ENCODE data around the gene SCIMP.

SCIMP gene

DNA sequence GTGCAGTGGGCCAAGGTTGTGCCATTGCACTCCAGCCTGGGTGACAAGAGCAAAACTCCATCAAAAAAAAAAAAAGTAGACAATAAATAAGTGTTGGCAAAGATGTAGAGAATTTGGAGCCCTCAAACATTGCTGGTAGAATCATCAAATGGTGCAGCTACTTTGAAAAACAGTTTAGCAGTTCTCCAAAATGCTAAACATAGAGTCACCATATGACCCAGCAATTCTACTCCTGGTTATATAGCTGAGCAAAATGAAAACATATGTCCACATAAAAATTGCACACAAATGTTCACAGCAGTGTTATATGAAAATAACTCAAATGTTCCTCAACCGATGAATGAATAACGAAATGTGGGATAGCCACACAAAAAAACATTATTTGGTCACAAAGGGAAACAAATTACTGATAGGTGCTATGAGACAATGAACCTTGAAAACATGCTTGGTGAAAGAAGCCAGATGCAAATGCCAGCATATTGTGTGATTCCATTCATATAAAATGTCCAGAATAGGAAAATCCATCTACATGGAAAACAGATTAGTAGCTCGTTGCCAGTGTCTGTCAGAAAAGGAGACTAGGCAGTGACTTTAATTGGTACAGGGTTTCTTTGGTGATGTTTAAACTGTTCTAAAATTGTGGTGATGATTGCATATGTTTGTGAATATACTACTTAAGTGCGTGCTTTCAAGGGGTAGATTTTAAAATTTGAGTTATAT is 34.7 kb upstream of the SCIMP start:
- DNase-seq (ENCODE audit: low spot score) = no peak
- in situ Hi-C loops (cut with MboI; ENCODE audit: low sequenced_read_pairs, unreplicated experiment) = loop anchor here (25.0 kb wide), 1 partner anchor 168 kb away; the partner anchor contains the start of gene C1QBP
- TF ChIP-seq, protein P1, sequence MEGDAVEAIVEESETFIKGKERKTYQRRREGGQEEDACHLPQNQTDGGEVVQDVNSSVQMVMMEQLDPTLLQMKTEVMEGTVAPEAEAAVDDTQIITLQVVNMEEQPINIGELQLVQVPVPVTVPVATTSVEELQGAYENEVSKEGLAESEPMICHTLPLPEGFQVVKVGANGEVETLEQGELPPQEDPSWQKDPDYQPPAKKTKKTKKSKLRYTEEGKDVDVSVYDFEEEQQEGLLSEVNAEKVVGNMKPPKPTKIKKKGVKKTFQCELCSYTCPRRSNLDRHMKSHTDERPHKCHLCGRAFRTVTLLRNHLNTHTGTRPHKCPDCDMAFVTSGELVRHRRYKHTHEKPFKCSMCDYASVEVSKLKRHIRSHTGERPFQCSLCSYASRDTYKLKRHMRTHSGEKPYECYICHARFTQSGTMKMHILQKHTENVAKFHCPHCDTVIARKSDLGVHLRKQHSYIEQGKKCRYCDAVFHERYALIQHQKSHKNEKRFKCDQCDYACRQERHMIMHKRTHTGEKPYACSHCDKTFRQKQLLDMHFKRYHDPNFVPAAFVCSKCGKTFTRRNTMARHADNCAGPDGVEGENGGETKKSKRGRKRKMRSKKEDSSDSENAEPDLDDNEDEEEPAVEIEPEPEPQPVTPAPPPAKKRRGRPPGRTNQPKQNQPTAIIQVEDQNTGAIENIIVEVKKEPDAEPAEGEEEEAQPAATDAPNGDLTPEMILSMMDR (IDR thresholded peaks at IDR 0.05; ENCODE audit: borderline replicate concordance, control extremely low read depth, extremely low read depth, insufficient read depth, missing control alignments) = no peak

DNA sequence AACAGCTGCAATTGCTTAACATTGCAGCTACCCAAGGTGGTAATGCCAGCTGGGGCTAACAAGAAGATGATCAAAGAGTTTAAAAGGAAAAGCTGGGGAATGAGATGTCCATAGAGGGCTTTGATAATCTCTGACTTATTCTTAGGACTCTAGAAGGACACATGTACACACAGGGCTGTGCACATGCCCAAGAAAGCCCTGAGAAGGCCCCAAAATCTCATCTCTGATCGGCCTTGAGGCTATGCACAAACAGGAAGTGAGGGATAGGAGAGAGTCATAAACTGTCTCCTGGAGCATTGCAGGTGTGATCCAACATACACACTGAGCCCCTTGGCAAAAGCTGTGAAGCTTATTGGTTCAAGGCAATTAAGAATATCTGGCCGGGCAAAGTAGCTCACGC is 30.2 kb upstream of the SCIMP start:
- no peak for DNase-seq (ENCODE audit: low spot score)
- TF ChIP-seq, protein P1 (IDR thresholded peaks at IDR 0.05; ENCODE audit: borderline replicate concordance, control extremely low read depth, extremely low read depth, insufficient read depth, missing control alignments) = no peak
- in situ Hi-C loops (cut with MboI; ENCODE audit: low sequenced_read_pairs, unreplicated experiment) = loop anchor here (25.0 kb wide), 1 partner anchor 172 kb away; the partner anchor contains the start of gene C1QBP

DNA sequence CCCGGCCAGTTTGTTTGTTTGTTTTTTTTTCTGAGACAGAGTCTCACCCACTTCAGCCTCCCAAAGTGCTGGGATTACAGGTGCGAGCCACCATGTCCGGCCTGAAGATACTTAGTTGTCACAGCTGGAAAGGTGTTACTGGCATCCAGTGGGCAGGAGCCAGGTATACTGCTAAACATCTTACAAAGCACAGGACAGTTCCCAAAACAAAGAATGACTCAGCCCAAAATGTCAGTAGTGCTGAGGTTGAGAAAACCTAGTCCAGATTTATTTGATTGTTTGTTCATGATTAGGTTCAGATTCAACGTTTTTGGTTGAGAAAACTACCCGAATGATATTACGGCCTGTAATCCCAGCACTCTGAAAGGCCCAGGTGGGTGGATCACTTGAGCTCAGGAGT is 28.8 kb upstream of the SCIMP start:
- TF ChIP-seq, protein P1 (IDR thresholded peaks at IDR 0.05; ENCODE audit: borderline replicate concordance, control extremely low read depth, extremely low read depth, insufficient read depth, missing control alignments) = no peak
- in situ Hi-C loops (cut with MboI; ENCODE audit: low sequenced_read_pairs, unreplicated experiment) = loop anchor here (25.0 kb wide), 1 partner anchor 174 kb away; the partner anchor contains the start of gene C1QBP
- DNase-seq (ENCODE audit: low spot score) = no peak

DNA sequence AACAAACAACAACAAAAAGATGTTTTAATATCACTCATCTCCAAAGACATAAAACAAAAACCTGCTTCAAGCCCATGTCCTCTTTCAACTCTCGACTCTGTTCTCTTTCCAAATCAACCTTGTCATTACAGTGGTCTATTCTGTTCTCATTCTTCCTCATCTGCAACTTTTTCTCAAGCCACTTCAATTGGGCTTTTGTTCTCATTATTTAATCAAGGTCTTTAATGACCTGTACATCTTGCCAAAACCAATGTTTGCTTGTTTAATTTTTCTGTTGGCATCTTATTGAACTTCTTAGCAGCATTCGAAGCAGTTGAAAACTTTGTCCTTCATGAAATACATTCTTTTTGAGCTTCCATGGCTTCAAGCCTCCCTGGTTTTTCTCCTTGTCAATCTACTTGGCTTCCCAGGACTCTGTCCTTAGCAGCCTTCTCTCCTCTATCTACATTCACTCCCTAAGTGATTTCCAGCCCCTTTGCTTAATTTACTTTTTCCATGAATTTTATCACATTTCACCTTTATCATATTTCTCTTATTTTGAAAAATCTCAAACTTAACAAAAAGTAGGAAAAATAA is 27.8 kb upstream of the SCIMP start:
- in situ Hi-C loops (cut with MboI; ENCODE audit: low sequenced_read_pairs, unreplicated experiment) = loop anchor here (25.0 kb wide), 1 partner anchor 175 kb away; the partner anchor contains the start of gene C1QBP
- no peak for DNase-seq (ENCODE audit: low spot score)
- TF ChIP-seq, protein P1 (IDR thresholded peaks at IDR 0.05; ENCODE audit: borderline replicate concordance, control extremely low read depth, extremely low read depth, insufficient read depth, missing control alignments) = no peak

DNA sequence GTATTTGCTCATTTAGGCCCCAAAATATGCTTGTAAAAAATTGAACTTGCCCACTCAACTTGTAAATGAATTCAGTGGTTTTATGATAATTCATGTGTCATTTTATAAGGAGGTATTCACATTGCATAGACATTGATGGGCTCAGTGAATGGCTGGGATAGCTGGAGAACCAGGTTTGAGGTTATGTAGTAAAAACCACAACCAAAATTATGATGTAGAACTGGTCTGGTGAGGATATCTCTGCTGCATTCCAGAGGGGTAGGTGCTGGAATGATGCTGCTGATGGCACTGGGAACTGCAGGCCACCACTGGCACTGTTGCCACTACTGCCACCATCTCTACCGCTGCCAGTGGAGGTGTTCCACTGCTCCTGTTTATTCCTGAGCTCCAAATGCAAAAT is 25.9 kb upstream of the SCIMP start:
- in situ Hi-C loops (cut with MboI; ENCODE audit: low sequenced_read_pairs, unreplicated experiment) = loop anchor here (25.0 kb wide), 1 partner anchor 177 kb away; the partner anchor contains the start of gene C1QBP
- DNase-seq (ENCODE audit: low spot score) = no peak
- TF ChIP-seq, protein P1 (IDR thresholded peaks at IDR 0.05; ENCODE audit: borderline replicate concordance, control extremely low read depth, extremely low read depth, insufficient read depth, missing control alignments) = no peak

DNA sequence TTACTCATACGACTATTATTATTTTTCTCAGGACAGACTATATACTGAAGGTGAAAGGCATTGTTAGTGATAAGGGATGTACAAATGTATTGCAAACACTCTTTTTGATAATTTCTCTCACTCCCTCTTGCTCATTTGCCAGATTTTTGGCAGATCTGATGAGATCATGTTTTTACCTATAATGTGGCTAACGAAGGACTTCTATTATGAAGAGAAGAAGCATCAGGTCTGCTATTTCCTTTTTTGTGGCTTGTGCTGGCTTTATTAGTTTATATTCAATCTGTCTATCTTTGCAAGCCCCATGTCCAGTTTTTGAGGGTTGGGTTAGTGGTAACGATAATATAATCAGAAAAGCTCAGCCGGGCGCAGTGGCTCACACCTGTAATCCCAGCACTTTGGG is 22.5 kb upstream of the SCIMP start:
- TF ChIP-seq, protein P1 (IDR thresholded peaks at IDR 0.05; ENCODE audit: borderline replicate concordance, control extremely low read depth, extremely low read depth, insufficient read depth, missing control alignments) = no peak
- in situ Hi-C loops (cut with MboI; ENCODE audit: low sequenced_read_pairs, unreplicated experiment) = loop anchor here (25.0 kb wide), 1 partner anchor 180 kb away; the partner anchor contains the start of gene C1QBP
- no peak for DNase-seq (ENCODE audit: low spot score)

Measured in GM13976 (cell line).